Left lobe of liver (tissue), 2 donors: Measurements from ENCODE around the gene CYP24A1. TPM values are rescaled to one million over a fixed set of nuclear protein-coding genes. Genes with fewer than 3 reads are reported as not detected.
"Not testable (repeated sequence)": the region's sequence is repeated elsewhere in the genome, so short reads cannot be mapped to it uniquely, and the experiment has no call there.

Experiments used
- ATAC-seq: fragments of 200-7000 bp; cut with Tn5 transposase; one replicate; pipeline ENCODE4 v1.9.1; 2020; ENCODE audit warnings: mild to moderate bottlenecking, moderate library complexity
- DNase-seq: peaks from one replicate; pipeline ENCODE4 v3.0.0-alpha.2; 2020; ENCODE audit warnings: low spot score
- total RNA-seq: library from RNA; stranded (reverse); gene quantifications from one replicate; pipeline ENCODE4 v1.2.1, GENCODE V29; 2021
- donor health status: DM: no; HTN: no; CAD: no; lungs with moderate emphysema.
- donor health status: DM: no; HTN: yes; CAD: no.

Gene CYP24A1
- total RNA-seq, 1 donor from 2014 or later, result not detected

GRCh38 chr20:54138427-54138826 lies 35.4 kb downstream of the CYP24A1 start:
- ATAC-seq, result no peak
- DNase-seq, result no peak

GRCh38 chr20:54137115-54137514 lies 36.7 kb downstream of the CYP24A1 start:
- ATAC-seq, result no peak
- DNase-seq, result no peak

GRCh38 chr20:54134445-54135220 lies 39.2 kb downstream of the CYP24A1 start:
- DNase-seq (no peak), ATAC-seq (no peak)

GRCh38 chr20:54133434-54134427 lies 40.1 kb downstream of the CYP24A1 start:
- DNase-seq (no peak), ATAC-seq (peak; percentile 86)

GRCh38 chr20:54132612-54133433 lies 41.0 kb downstream of the CYP24A1 start:
- DNase-seq, result no peak
- peak; percentile 68 for ATAC-seq

- no peak for DNase-seq
Observed at GRCh38 chr20:54131675-54132611, 41.8 kb downstream of the CYP24A1 start.

GRCh38 chr20:54131125-54131524 lies 42.7 kb downstream of the CYP24A1 start:
- ATAC-seq, DNase-seq: not testable (repeated sequence)

More at GRCh38 chr20:54131675-54132611, 41.8 kb downstream of the CYP24A1 start:
- ATAC-seq, result no peak

- no peak for ATAC-seq
- DNase-seq, result no peak
Observed at GRCh38 chr20:54129350-54129749, 44.4 kb downstream of the CYP24A1 start.

- ATAC-seq, result no peak
- no peak for DNase-seq
Observed at GRCh38 chr20:54127855-54128574, 45.8 kb downstream of the CYP24A1 start.

- ATAC-seq, result no peak
- no peak for DNase-seq
Observed at GRCh38 chr20:54126806-54127655, 46.8 kb downstream of the CYP24A1 start.

- ATAC-seq, DNase-seq: not testable (repeated sequence)
Observed at GRCh38 chr20:54126328-54126727, 47.5 kb downstream of the CYP24A1 start.

GRCh38 chr20:54123587-54124180 lies 50.1 kb downstream of the CYP24A1 start:
- ATAC-seq, result peak; percentile 30
- DNase-seq, result no peak

- no peak for DNase-seq
- ATAC-seq, result no peak
Observed at GRCh38 chr20:54122681-54123586, 50.9 kb downstream of the CYP24A1 start.

- DNase-seq (no peak), ATAC-seq (no peak)
Observed at GRCh38 chr20:54122189-54122588, 51.6 kb downstream of the CYP24A1 start.

GRCh38 chr20:54119744-54120143 lies 54.0 kb downstream of the CYP24A1 start:
- DNase-seq (no peak), ATAC-seq (no peak)

- ATAC-seq, result no peak
- DNase-seq, result no peak
Observed at GRCh38 chr20:54118220-54119001, 55.4 kb downstream of the CYP24A1 start.
